HAP-1 (cell line): Measurements from ENCODE around the gene GIMAP1.
A peak's percentile ranks its signal among the peaks of the same experiment; 100 is the strongest.

Source experiments
- DNase-seq, 2 experiments: peaks; one replicate each; pipeline ENCODE4 v3.0.0-alpha.2; 2016 to 2020; ENCODE audit warnings: low spot score in 2 of 2
- H3K27me3 ChIP-seq: fragments of 250-450 bp; sonication (Bioruptor Pico); 2 replicates; pipeline ENCODE4 v1.5.1; 2020; ENCODE audit warnings: low read depth, mild to moderate bottlenecking, moderate library complexity
- H3K36me3 ChIP-seq: fragments of 250-450 bp; sonication (Bioruptor Pico); replicated peaks from 2 replicates; pipeline ENCODE4 v1.5.1; 2020; ENCODE audit warnings: mild to moderate bottlenecking
- H3K4me1 ChIP-seq: fragments of 250-450 bp; sonication (Bioruptor Pico); 2 replicates; pipeline ENCODE4 v1.5.1; 2020; ENCODE audit warnings: mild to moderate bottlenecking
- H3K4me3 ChIP-seq: fragments of 250-450 bp; sonication (Bioruptor Pico); 2 replicates; pipeline ENCODE4 v1.5.1; 2020; ENCODE audit warnings: mild to moderate bottlenecking, moderate library complexity
- H3K9me3 ChIP-seq: fragments of 250-450 bp; sonication (Bioruptor Pico); 2 replicates; pipeline ENCODE4 v1.5.1; 2020; ENCODE audit warnings: mild to moderate bottlenecking, moderate library complexity
- in situ Hi-C: fragments of 300-500 bp; cut with MboI; formaldehyde crosslinking; loops from 3 replicates; pipeline ENCODE4 v1.14.3; 2020; ENCODE audit warnings: low sequenced_read_pairs, inconsistent platforms, mixed read lengths

The GIMAP1 gene

DNA sequence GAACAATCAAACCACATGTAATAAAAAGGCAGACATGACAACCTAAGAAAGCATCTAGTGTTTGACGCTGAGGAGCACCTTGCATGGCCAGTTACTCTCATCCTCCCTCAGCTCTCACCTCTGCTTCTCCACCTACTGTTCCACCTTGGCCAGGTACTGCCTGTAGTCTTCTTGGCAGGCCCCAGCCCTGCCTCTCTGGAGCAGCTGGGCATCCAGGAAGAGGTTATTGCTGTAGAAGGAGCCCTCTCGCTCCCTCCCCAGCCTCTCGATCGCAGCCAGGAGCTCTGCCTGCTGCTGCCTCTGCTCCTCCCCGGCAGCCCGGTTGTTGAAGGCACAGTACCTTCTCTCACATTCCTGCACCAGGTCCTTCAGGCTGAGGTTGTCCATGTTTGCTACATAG lies 30.5 kb downstream of the GIMAP1 start:
- Histone ChIP-seq H3K4me3 (no peak overlapping the region), H3K9me3 (no peaks in the 10 kb centered on the region), H3K27me3 (no peaks in the 10 kb centered on the region; the same call in 1 of the 2 replicates), H3K4me1 (no peaks in the 10 kb centered on the region), H3K36me3 (no peaks in the 10 kb centered on the region)
- in situ Hi-C loops, result no loop called here
- no peak for DNase-seq

- no peaks in the 10 kb centered on the region; the same call in 1 of the 2 replicates for H3K27me3 ChIP-seq
- no peak for DNase-seq
- H3K4me1 ChIP-seq, result no peaks in the 10 kb centered on the region
- no peaks in the 10 kb centered on the region for H3K36me3 ChIP-seq
- H3K9me3 ChIP-seq, result no peaks in the 10 kb centered on the region
- H3K4me3 ChIP-seq, result no peak overlapping the region
- in situ Hi-C loops, result no loop called here
Observed at GRCh38 chr7:150748376-150748775, 32.0 kb downstream of the GIMAP1 start.

DNA sequence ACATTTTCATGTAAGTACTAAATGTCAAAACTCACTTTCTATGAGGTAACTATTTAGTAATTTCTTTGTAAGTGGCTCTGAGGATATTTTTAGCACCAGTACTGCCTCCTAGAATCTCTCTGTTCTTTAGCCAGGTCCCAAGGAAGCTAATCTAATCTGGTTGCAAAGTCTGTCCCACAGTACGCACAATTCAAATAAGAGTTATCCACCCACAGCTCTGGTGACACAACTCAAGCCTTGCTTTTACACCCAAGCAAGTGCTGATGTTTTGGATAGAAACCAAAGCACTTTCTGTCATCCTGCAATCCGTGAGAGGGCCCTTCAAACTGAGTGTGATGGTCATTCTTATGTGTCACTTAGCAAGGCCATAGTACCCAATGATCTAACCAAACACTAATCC lies 35.3 kb downstream of the GIMAP1 start:
- Histone ChIP-seq H3K27me3 (no peaks in the 10 kb centered on the region), H3K4me3 (no peak overlapping the region), H3K4me1 (no peaks in the 10 kb centered on the region), H3K9me3 (no peaks in the 10 kb centered on the region), H3K36me3 (no peaks in the 10 kb centered on the region)
- DNase-seq, result no peak
- in situ Hi-C loops, result no loop called here

DNA sequence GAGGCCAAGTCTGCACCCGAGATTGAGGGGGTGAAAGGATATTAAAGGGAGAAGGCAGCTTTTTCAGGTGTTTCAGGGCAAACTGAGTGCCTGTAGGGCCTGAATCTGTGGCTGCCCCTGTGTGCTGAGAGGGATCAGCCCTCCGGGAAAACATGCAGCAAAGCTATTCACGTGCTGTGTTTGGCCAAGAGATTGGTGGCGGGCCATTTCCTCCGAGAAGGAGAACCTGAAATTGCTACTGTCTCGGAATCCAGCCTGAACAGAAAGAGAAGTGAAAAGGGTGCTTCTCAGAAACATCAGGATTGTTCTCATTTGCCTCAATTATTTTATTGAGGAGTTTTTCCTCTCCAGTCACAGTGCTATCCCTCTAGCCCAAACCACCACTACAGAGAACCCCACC lies 36.8 kb downstream of the GIMAP1 start:
- in situ Hi-C loops, result no loop called here

GRCh38 chr7:150753826-150754603 lies 37.6 kb downstream of the GIMAP1 start:
- Histone ChIP-seq H3K27me3 (no peaks in the 10 kb centered on the region), H3K4me1 (no peaks in the 10 kb centered on the region), H3K36me3 (no peaks in the 10 kb centered on the region), H3K4me3 (no peak overlapping the region), H3K9me3 (no peaks in the 10 kb centered on the region)
- DNase-seq, result peak; percentile 17 to 23
- in situ Hi-C loops, result no loop called here

More for the DNA sequence above, 36.8 kb downstream of the GIMAP1 start:
- Histone ChIP-seq H3K9me3 (no peaks in the 10 kb centered on the region), H3K4me1 (no peaks in the 10 kb centered on the region), H3K36me3 (no peaks in the 10 kb centered on the region), H3K27me3 (no peaks in the 10 kb centered on the region), H3K4me3 (no peak overlapping the region)
- DNase-seq, result no peak

DNA sequence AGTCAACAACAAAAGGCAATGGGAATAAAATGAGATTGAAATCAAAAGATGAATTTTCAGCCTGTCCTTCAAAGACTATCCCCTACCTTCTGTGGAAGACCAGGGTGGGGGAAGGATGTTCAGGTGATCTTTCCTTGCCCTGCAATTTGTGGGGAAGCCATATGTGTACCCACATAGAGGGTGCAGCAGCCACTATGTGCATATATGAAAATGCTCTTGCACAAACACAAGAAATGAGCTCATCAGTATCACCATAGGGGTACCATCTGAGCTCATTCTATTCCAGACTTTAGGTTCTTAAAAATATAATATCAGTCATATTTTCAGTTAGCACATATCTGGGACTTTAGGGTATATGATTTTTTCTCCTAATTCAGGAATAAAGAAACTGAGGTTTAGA lies 38.5 kb downstream of the GIMAP1 start:
- no peak for DNase-seq
- H3K4me3 ChIP-seq, result no peak overlapping the region
- in situ Hi-C loops, result no loop called here

DNA sequence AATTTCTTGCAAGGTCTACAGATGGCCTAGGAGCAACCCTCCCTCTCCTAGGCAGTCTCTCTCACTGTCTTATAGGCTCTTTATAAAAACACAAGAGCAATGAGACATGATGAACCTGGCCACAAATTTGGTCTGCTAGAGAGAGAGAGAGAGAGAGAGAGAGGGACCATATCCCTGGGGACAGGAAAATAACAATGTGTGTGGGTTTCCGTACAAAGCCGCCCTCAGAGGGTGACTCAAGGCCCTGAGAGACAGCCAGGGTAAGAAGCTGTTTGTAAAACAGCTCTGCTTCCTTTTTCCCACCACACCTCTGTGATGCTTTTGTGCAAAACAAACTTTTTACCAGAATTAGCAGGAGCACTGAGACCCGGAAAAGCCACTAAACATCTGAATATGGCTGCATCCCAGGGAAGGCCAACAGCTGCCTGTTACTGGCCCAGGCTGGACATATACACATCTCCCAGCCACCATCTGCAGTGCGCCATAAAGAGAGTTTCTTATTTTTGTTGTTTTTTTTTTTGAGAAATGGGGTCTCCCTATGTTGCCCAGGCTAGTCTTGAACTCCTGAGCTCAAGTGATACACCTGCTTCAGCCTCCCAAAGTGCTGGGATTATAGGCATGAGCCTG lies 39.2 kb downstream of the GIMAP1 start:
- in situ Hi-C loops, result no loop called here
- Histone ChIP-seq H3K27me3 (no peaks in the 10 kb centered on the region), H3K4me3 (no peak overlapping the region), H3K4me1 (no peaks in the 10 kb centered on the region), H3K36me3 (no peaks in the 10 kb centered on the region), H3K9me3 (no peaks in the 10 kb centered on the region)
- DNase-seq, result no peak

More for the DNA sequence above, 38.5 kb downstream of the GIMAP1 start:
- no peaks in the 10 kb centered on the region for H3K27me3 ChIP-seq
- no peaks in the 10 kb centered on the region for H3K36me3 ChIP-seq
- no peaks in the 10 kb centered on the region for H3K9me3 ChIP-seq
- H3K4me1 ChIP-seq, result no peaks in the 10 kb centered on the region

DNA sequence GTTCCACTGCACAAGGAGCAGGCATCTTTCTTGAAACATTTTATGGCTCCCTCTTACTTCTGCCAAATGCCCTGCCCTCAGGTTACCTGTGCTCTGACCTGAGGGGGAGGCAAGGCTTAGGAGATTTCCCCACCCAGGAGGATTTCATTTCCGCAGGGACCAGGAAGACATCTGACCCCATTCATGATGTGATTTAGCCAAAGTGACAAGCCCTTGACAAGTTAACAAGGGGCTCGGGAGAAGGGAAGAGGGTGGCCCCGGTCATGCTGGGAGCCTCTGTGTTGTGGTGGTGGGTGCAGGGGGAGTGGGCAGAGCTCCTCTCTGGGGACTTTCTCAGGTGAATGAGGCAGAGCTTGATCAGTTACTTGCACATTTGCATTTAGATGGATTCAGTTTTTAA lies 39.8 kb downstream of the GIMAP1 start:
- Histone ChIP-seq H3K27me3 (no peaks in the 10 kb centered on the region), H3K4me1 (no peaks in the 10 kb centered on the region), H3K4me3 (no peak overlapping the region), H3K36me3 (no peaks in the 10 kb centered on the region), H3K9me3 (no peaks in the 10 kb centered on the region)
- in situ Hi-C loops, result no loop called here
- no peak for DNase-seq

DNA sequence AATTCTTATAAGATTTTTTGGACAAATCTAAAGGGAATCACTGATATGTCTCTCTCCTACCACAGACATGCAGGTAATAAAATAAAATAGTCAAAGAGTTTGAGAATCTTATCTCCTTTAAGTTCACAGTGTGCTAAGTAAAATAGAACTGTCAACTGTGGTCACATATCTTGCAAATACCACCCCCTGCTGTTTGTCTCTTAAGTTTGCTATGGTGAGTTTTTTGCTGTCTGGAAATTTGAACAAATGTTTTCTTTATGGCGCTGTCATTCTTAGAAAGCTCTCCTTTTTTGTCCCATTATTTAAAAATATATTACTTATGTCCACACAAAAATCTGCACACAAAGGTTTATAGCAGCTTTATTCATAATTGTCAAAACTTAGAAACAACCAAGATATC lies 40.4 kb downstream of the GIMAP1 start:
- Histone ChIP-seq H3K4me3 (no peak overlapping the region), H3K27me3 (no peaks in the 10 kb centered on the region), H3K9me3 (no peaks in the 10 kb centered on the region), H3K4me1 (no peaks in the 10 kb centered on the region), H3K36me3 (no peaks in the 10 kb centered on the region)
- in situ Hi-C loops, result no loop called here
- DNase-seq, result no peak

DNA sequence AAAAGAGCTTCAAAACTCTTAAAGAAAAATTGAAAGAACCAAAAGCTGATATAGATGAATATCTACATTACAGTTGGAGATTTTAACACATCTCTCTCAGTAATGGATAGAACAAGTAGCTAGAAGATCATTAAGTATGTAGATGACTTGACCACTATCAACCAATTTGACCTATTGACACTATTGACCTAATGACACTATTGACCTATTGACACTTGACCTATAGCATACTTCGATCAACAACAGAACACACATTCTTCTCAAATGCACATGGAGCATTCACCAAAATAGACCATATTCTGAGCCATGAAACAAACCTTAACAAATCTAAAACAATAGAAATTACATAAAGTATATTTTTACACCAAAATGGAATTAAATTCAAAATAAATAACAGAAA lies 43.1 kb downstream of the GIMAP1 start:
- no peak for DNase-seq
- Histone ChIP-seq H3K27me3 (no peaks in the 10 kb centered on the region), H3K4me1 (no peaks in the 10 kb centered on the region), H3K9me3 (no peaks in the 10 kb centered on the region), H3K36me3 (no peaks in the 10 kb centered on the region), H3K4me3 (no peak overlapping the region)
- in situ Hi-C loops, result no loop called here

GRCh38 chr7:150766334-150766709 lies 49.9 kb downstream of the GIMAP1 start:
- in situ Hi-C loops, result no loop called here
- no peaks in the 10 kb centered on the region for H3K36me3 ChIP-seq
- no peaks in the 10 kb centered on the region for H3K9me3 ChIP-seq
- no peak for DNase-seq
- H3K4me1 ChIP-seq, result no peaks in the 10 kb centered on the region
- H3K27me3 ChIP-seq, result no peaks in the 10 kb centered on the region
- H3K4me3 ChIP-seq, result no peak overlapping the region

- Histone ChIP-seq H3K9me3 (no peaks in the 10 kb centered on the region), H3K27me3 (no peaks in the 10 kb centered on the region), H3K4me3 (no peak overlapping the region), H3K4me1 (no peaks in the 10 kb centered on the region), H3K36me3 (no peaks in the 10 kb centered on the region)
- DNase-seq, result no peak
- in situ Hi-C loops, result no loop called here
Observed at GRCh38 chr7:150769768-150770167, 53.4 kb downstream of the GIMAP1 start.
